NCI-H345 treated with DMSO at 0.1 percent for 48 hours (cell line): ENCODE results near the gene CHM.
"Not testable (repeated sequence)": the region's sequence is repeated elsewhere in the genome, so short reads cannot be mapped to it uniquely, and the experiment has no call there.

Experiments
- DNase-seq: peaks from one replicate; lab custom pipeline; 2025; ENCODE audit not compliant: unreplicated experiment; lab: John Stamatoyannopoulos, UW

Gene CHM

GRCh38 chrX:85998954-85999353 lies 48.4 kb downstream of the CHM start:
- no peak for DNase-seq

GRCh38 chrX:85996555-85996954 lies 50.8 kb downstream of the CHM start:
- no peak for DNase-seq

- DNase-seq = no peak
These were observed 51.7 kb downstream of the CHM start for GRCh38 chrX:85995641-85996040.

- no peak for DNase-seq
These were observed 52.6 kb downstream of the CHM start for GRCh38 chrX:85994797-85995196.

GRCh38 chrX:85994228-85994627 lies 53.1 kb downstream of the CHM start:
- DNase-seq = no peak

GRCh38 chrX:85993539-85994197 lies 53.7 kb downstream of the CHM start:
- no peak for DNase-seq

GRCh38 chrX:85992811-85993229 lies 54.5 kb downstream of the CHM start:
- DNase-seq = no peak

- no peak for DNase-seq
These were observed 59.0 kb downstream of the CHM start for GRCh38 chrX:85988353-85988752.

- DNase-seq = no peak
These were observed 67.1 kb downstream of the CHM start for GRCh38 chrX:85980286-85980685.

- DNase-seq = no peak
These were observed 70.1 kb downstream of the CHM start for GRCh38 chrX:85977218-85977617.

- not testable (repeated sequence) for DNase-seq
These were observed 75.0 kb downstream of the CHM start for GRCh38 chrX:85972351-85972750.

GRCh38 chrX:85964744-85965143 lies 82.6 kb downstream of the CHM start:
- DNase-seq = no peak

- DNase-seq = no peak
These were observed 83.6 kb downstream of the CHM start for GRCh38 chrX:85963736-85964135.

- no peak for DNase-seq
These were observed 91.8 kb downstream of the CHM start for GRCh38 chrX:85955510-85955909.

- DNase-seq = not testable (repeated sequence)
These were observed 102.6 kb downstream of the CHM start for GRCh38 chrX:85944751-85945150.

GRCh38 chrX:85941275-85941674 lies 106.1 kb downstream of the CHM start:
- no peak for DNase-seq

- not testable (repeated sequence) for DNase-seq
These were observed 107.4 kb downstream of the CHM start for GRCh38 chrX:85939942-85940341.

- DNase-seq = not testable (repeated sequence)
These were observed 113.0 kb downstream of the CHM start for GRCh38 chrX:85934399-85934798.

GRCh38 chrX:85930099-85930498 lies 117.3 kb downstream of the CHM start:
- no peak for DNase-seq

- DNase-seq = no peak
These were observed 118.8 kb downstream of the CHM start for GRCh38 chrX:85928606-85929005.

- no peak for DNase-seq
These were observed 119.6 kb downstream of the CHM start for GRCh38 chrX:85927740-85928139.

- no peak for DNase-seq
These were observed 124.5 kb downstream of the CHM start for GRCh38 chrX:85922821-85923220.

- DNase-seq = not testable (repeated sequence)
These were observed 130.6 kb downstream of the CHM start for GRCh38 chrX:85916656-85917280.
